GM12875 (cell line): ENCODE measurements around the gene IFT52.
"Not testable (repeated sequence)": the region's sequence is repeated elsewhere in the genome, so short reads cannot be mapped to it uniquely, and the experiment has no call there.

ENCODE experiments used
- H3K4me3 ChIP-seq: one replicate; pipeline ENCODE4 v1.5.1; 2011; ENCODE audit warnings: low read depth, low read length, control low read depth
- CTCF ChIP-seq: IDR thresholded peaks from 2 replicates; pipeline ENCODE4 v1.5.1; 2011; ENCODE audit warnings: low read depth, mild to moderate bottlenecking, control low read depth, inconsistent platforms, low read length, moderate library complexity, borderline replicate concordance; ENCODE audit not compliant: insufficient read depth

IFT52 gene

GRCh38 chr20:43586641-43587040 lies 4.1 kb upstream of the IFT52 start:
- TF ChIP-seq CTCF: no peak

GRCh38 chr20:43588526-43588925 lies 2.2 kb upstream of the IFT52 start:
- H3K4me3 ChIP-seq: not testable (repeated sequence)

More at GRCh38 chr20:43586641-43587040, 4.1 kb upstream of the IFT52 start:
- no peak overlapping the region for H3K4me3 ChIP-seq

- TF ChIP-seq CTCF: no peak
- H3K4me3 ChIP-seq: peak overlapping the region; percentile 64
Observed at GRCh38 chr20:43590036-43590391, 723 bp upstream of the IFT52 start.

DNA sequence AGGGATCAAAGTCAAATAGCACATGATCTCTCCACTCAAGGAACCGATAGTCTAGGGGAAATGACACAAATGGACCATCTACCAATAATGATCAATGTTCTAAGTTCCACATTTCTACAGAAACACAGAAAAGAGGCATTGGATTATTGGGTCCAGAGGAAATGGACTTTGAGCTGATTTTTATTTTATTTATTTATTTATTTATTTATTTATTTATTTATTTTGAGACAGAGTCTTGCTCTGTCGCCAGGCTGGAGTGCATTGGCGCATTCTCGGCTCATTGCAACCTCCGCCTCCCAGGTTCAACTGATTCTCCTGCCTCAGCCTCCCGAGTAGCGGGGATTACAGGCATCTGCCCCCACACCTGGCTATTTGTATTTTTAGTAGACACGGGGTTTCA lies 11.2 kb downstream of the IFT52 start:
- not testable (repeated sequence) for H3K4me3 ChIP-seq

DNA sequence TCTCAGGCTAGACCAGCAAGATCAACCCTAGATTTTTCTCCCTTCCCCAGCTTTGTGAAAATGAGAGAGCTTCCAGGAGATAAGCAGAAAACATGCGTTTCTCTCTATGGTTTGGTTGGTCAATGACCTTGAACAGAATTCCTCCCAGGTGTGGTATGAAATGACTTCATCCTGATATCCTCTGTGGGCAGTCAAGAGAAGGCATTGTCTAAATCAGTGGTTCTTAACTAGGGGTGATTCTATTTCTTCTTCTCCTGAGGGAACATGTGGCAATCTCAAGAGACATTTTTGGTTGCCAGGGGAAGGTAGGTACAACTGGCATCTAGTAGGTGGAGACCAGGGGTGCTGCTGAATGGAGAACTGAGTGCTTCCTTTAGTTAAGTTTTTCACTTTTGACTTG lies 12.4 kb downstream of the IFT52 start:
- no peak overlapping the region for H3K4me3 ChIP-seq
- no peak for TF ChIP-seq CTCF

GRCh38 chr20:43605715-43606114 lies 15.0 kb downstream of the IFT52 start:
- H3K4me3 ChIP-seq: no peak overlapping the region
- TF ChIP-seq CTCF: no peak

GRCh38 chr20:43607278-43607677 lies 16.5 kb downstream of the IFT52 start:
- H3K4me3 ChIP-seq: not testable (repeated sequence)

- no peak overlapping the region for H3K4me3 ChIP-seq
- no peak for TF ChIP-seq CTCF
Observed at GRCh38 chr20:43631598-43631997, 40.9 kb downstream of the IFT52 start.

- no peak for TF ChIP-seq CTCF
Observed at GRCh38 chr20:43636429-43636828, 45.7 kb downstream of the IFT52 start.

More at GRCh38 chr20:43636429-43636828, 45.7 kb downstream of the IFT52 start:
- no peak overlapping the region for H3K4me3 ChIP-seq
